PFSK-1 (cell line): ENCODE data around the gene PTPN2.

Experiments
- FOXP2 ChIP-seq: optimal IDR thresholded peaks from 2 replicates; pipeline ENCODE3; 2011; ENCODE audit warnings: borderline replicate concordance, control low read depth, inconsistent platforms; ENCODE audit not compliant: insufficient read depth; ENCODE audit errors: extremely low read length, extremely low read depth
- POLR2AphosphoS5 ChIP-seq: IDR thresholded peaks from 2 replicates; pipeline ENCODE4 v1.6.1; 2012; ENCODE audit warnings: low read depth, mild to moderate bottlenecking, control low read depth, low read length, moderate library complexity
- SIN3A ChIP-seq: IDR thresholded peaks from 2 replicates; pipeline ENCODE4 v1.6.1; 2012; ENCODE audit warnings: mild to moderate bottlenecking, low read length, moderate library complexity, borderline replicate concordance; ENCODE audit not compliant: insufficient read depth
- TAF1 ChIP-seq: IDR thresholded peaks from 2 replicates; pipeline ENCODE4 v1.6.1; 2012; ENCODE audit warnings: low read length, control low read depth, borderline replicate concordance; ENCODE audit not compliant: insufficient read depth
- TF ChIP-seq, protein P1 (sequence below), 2 experiments: IDR thresholded peaks; 2 replicates each; pipeline versions ENCODE4 v1.6.1 to v1.8.0; 2011 to 2012; ENCODE audit warnings: low read depth in 2 of 2, low read length in 2 of 2, control low read depth in 1 of 2, inconsistent platforms in 1 of 2, mild to moderate bottlenecking in 1 of 2, moderate library complexity in 1 of 2; ENCODE audit not compliant: insufficient read depth in 1 of 2

PTPN2 gene

DNA sequence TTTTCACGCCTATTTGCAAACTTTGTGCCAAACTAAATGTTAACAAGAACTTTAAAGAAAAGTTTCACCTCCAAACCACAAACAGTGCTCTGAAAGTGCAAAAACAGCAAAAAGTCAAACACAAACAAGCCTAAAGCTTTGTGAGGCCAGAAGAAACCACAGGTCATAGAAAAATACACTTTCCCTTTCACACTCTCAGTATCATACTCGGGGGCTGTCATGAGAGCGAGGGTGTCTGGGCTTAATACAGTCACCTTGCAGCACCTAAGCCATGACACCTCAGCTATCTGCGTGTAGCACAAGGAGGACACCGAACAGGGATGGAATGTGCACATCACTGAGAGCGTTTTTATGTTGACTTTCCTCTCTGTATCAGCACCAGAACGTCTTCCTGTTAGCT lies 37.1 kb upstream of the PTPN2 start:
- TF ChIP-seq TAF1 (no peak), POLR2AphosphoS5 (no peak), FOXP2 (no peak), SIN3A (no peak)
- TF ChIP-seq, protein P1, sequence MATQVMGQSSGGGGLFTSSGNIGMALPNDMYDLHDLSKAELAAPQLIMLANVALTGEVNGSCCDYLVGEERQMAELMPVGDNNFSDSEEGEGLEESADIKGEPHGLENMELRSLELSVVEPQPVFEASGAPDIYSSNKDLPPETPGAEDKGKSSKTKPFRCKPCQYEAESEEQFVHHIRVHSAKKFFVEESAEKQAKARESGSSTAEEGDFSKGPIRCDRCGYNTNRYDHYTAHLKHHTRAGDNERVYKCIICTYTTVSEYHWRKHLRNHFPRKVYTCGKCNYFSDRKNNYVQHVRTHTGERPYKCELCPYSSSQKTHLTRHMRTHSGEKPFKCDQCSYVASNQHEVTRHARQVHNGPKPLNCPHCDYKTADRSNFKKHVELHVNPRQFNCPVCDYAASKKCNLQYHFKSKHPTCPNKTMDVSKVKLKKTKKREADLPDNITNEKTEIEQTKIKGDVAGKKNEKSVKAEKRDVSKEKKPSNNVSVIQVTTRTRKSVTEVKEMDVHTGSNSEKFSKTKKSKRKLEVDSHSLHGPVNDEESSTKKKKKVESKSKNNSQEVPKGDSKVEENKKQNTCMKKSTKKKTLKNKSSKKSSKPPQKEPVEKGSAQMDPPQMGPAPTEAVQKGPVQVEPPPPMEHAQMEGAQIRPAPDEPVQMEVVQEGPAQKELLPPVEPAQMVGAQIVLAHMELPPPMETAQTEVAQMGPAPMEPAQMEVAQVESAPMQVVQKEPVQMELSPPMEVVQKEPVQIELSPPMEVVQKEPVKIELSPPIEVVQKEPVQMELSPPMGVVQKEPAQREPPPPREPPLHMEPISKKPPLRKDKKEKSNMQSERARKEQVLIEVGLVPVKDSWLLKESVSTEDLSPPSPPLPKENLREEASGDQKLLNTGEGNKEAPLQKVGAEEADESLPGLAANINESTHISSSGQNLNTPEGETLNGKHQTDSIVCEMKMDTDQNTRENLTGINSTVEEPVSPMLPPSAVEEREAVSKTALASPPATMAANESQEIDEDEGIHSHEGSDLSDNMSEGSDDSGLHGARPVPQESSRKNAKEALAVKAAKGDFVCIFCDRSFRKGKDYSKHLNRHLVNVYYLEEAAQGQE (IDR thresholded peaks at IDR 0.05; ENCODE audit: insufficient read depth in 1 of 2, low read depth in 2 of 2, low read length in 2 of 2) = no peak

DNA sequence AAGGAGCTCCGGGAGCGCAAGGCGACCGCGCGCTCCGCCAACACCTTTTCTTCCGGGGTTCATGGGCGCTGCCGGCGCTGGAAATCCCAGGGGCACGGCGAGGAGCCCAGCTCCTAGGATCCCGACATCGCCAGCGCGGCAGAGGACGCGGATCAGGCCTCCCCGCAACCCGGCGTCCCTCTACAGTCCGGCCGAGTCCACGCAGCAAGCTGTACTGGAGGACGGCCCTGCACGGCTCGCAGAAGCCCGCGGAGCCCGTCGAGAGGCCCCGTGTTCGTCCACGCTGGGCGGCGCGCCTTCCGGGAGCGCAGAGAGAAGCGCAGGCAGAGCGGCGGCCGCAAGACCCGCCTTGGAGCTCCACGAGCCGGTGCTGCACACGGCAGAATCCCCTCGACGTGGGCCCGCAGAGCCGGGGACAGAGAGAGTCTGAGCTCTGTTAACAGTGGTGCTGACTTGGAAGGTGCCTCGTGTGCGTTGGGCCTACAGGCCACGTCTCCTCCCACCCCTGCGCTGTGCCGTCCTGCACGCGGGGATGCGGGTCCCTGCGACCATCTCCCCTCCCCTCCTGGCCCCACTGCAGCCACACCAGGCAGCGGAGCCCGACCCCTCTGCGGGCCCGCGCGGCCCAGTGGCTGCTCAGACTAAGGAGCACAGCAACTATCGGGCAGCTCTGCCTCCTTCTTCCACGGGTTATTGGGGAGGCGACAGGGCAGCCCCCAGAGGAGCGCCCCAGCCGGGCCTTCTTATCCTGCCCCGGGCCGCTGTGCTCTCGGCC lies 28.1 kb upstream of the PTPN2 start:
- TF ChIP-seq FOXP2 = no peak
- no peak for TF ChIP-seq SIN3A

DNA sequence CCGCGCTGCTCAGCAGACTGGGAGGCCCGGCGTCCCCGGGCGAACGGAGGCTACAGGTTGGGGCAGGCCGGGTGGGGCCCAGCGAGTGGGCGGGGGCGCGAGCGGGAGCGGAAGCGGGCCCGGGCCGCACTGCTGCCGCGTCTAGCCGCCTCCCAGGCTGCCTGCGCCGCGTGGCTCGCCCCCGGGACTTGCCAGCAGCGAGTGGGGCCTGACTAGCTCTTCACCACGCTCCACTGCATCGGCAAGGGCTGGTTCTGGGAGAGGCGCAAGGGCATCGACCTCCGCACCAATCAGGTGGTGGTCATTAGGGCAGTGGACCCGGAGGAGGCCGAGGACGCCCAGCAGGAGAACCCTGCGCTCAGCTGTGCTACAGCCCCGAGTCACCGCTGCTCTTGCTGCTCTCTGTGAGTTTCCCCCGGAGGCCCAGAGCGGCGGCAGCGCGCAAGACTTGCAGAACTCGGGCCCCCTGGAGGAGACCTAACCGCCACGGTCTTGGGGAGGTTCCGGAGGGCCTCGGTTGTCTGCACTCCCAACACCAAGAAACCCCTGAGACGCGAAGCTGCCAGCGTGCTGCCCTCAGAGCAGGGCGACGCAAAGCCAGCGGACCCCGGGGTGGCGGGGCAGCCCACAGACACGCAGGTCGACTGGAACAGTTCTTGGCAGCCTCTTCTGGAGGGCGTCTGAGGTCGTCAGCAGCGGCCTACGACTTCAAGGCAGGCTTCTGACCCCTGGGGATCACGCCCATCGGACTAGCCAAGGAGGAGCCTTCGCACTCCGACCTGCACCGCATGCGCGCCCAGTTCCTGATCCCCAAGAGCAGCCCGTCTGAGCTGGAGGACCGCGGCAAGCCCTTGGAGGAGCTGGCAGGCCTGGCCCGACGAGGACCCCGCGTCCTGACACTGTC lies 27.2 kb upstream of the PTPN2 start:
- TF ChIP-seq TAF1 (no peak), SIN3A (no peak), FOXP2 (no peak), POLR2AphosphoS5 (no peak)
- TF ChIP-seq, protein P1 (IDR thresholded peaks at IDR 0.05; ENCODE audit: insufficient read depth in 1 of 2, low read depth in 2 of 2, low read length in 2 of 2) = no peak

DNA sequence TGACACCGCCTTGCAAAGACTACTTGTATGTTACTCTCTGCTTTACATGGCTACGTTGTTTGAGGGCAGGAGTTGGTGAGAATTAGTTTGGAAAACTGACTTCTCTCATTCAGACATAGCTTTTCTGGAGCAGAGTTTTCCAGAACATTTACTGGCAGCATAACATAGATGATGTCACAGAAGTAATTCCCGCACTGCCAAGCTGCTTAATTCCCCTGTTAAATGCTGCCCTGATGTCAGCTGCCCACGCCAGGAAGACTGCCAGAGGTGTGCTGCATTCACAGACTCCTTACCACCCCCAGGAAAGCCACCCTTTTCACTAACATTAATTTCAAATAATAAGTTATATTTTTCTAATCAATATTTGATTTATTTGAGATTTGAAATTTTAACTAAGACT lies 24.7 kb upstream of the PTPN2 start:
- no peak for TF ChIP-seq SIN3A
- TF ChIP-seq POLR2AphosphoS5 = no peak
- TF ChIP-seq TAF1 = no peak
- TF ChIP-seq, protein P1 (IDR thresholded peaks at IDR 0.05; ENCODE audit: insufficient read depth in 1 of 2, low read depth in 2 of 2, low read length in 2 of 2) = no peak
- TF ChIP-seq FOXP2 = no peak

DNA sequence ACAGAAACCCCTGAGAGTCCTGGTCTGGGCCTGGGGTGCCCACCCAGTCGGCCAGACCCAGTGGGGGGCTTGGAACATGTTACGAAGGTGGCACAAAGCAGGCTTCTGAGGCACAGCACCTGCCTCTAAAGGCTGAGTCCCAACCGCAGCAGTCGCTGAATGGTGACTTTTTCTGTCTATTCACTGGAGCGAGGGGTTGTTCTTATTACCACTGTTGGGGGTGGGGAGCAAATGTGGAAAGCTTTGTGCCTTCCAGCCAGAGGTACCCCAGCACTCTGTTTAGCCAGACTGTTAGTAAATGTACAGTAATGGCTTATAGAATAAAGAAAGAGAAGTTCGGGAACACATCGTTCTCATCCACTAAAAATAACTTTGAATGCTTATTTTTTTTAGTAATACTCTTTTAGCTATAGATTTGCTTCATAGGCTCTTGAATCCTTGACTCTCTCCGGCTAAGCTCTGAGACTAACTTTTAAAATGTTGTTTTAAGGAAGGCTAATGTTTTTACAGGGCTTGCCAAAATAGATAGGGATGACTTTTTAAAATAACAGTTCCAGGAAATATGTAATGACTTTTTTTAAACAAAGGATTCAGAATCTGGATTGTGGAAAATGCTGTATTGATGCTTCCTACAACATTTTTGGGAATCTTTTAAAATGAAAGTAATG lies 23.4 kb upstream of the PTPN2 start:
- TF ChIP-seq TAF1 = no peak
- TF ChIP-seq SIN3A = no peak
- no peak for TF ChIP-seq POLR2AphosphoS5
- TF ChIP-seq, protein P1 (IDR thresholded peaks at IDR 0.05; ENCODE audit: insufficient read depth in 1 of 2, low read depth in 2 of 2, low read length in 2 of 2) = no peak
- no peak for TF ChIP-seq FOXP2
